Activated CD4-positive, alpha-beta T cell treated with anti-CD3 and anti-CD28 coated beads for 24 hours (primary cell): ENCODE results near the gene KMT5C.

ENCODE experiments used
- DNase-seq, 2 donors: peaks; one replicate each; pipeline ENCODE4 v3.0.0-alpha.2; 2020; ENCODE audit warnings: low read depth in 2 of 2

The KMT5C gene

GRCh38 chr19:55339105-55339888, at the start of gene KMT5C:
TSS of gene KMT5C (plus strand) at chr19:55339876. CDS start at chr19:55341937, 2,061 bp downstream.
- peak; percentile 100 for DNase-seq

DNA sequence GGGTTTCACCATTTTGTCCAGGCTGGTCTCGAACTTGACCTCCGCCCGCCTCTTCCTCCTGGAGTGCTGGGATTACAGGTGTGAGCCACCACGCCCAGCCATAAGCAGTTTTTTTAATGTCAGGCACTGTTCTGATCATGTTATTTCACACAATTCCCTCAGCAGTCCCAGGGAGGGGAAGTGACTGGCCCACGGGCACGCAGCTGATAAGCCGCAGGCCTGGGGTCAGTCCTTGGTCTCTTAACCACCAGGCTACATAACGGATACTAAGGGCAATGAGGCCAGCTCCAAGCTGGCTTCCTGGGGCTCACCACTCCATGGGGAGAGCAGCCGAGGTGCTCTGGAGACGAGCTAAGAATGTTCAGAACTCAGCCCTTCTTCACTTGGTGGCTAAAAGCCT, 42.4 kb upstream of the KMT5C start:
- no peak for DNase-seq

DNA sequence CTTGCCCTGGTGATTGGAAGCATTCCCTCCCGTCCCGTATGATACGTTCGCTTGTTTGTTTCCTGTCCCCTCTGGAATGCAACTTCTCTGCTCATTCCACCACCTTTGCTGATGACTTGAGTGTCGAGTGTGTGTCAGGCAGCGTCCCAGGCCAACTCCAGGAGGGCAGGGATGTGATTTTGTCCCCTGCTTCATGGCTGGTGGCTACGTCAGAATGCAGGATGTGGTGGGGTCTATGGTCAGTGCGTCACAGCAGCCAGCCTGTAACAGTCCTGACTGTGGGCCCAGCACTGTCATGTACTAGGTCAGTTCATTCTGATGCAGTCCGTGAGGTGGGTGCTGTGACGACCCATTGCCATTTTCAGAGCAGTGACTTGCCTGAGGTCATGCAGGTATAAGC, 39.7 kb upstream of the KMT5C start:
- no peak for DNase-seq

DNA sequence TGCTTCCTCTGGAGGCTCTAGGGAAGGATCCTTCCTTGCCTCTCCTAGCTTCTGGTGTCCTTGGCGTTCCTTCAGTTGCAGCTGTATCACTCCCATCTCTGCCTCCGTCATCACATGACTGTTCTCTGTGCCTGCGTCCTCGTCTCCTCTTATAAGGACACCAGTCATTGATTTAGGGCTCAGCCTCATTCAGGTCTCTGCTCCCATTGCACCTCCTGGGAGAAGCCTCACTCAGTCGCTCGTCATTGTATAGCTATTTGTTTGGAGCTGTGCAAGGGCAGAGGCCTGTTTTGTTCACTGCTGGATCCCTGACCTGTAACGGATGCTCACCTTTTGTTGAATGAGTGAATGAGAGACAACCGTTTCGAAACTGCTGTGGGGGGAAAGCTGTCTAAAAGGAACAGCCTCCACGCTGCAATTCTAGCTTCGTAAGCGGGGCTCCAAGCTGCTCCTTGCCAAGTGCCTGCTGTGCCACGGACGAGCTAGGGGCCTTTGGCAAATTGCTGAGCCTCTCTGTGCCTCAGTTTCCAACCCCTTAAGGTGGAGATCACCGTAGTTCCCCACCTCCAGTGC, 38.7 kb upstream of the KMT5C start:
- DNase-seq = no peak

DNA sequence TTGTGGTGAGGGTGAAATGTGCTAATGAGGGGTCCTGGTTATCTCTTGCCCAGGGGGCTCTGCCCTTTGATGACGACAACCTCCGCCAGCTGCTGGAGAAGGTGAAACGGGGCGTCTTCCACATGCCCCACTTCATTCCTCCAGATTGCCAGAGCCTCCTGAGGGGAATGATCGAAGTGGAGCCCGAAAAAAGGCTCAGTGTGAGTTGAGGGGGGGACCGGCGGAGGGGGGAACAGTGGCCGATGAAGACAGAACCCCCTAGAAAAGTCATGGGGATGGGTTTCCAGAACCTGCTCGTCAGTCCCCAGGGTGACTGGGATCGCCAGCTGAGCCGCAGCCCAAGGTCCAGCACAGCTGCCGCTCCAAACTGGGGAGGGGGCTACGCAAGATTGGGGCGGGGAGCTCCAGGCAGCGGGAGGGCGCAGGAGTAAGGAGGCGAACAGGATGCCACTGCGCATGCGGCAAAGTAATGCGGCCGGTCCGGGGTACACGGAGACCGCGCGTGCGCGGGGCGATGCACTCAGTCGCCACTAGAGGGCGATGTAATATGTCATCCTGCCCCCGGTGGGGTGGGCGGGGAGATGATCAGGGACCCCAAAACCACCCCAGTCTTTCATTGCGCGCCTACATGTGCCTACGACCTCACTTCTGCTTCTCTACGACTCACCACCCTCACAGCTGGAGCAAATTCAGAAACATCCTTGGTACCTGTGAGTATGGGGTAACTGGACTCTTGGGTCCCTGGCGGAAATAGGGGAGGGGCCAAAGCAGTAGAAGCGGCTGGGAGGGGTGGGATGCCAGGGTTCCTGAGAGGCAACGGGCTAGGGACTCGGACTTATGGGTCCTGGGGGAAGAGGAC, 38.0 kb upstream of the KMT5C start:
- DNase-seq = peak; percentile 97

- DNase-seq = no peak
These were observed 37.4 kb upstream of the KMT5C start for GRCh38 chr19:55302318-55302703.

DNA sequence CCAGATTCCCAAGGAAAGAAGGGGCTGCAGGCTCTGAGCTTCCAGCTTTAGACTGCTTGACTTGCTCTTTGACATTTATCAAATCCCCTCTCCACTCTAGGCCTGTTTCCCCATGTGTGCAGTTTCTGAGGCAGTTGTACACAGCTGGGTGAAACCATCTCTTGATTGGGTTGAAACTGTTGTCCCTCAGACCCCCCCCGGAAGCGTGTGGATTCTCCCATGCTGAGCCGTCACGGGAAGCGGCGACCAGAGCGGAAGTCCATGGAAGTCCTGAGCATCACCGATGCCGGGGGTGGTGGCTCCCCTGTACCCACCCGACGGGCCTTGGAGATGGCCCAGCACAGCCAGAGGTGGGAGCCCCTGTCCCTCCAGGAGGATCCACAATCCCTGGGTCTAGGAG, 36.2 kb upstream of the KMT5C start:
- no peak for DNase-seq

DNA sequence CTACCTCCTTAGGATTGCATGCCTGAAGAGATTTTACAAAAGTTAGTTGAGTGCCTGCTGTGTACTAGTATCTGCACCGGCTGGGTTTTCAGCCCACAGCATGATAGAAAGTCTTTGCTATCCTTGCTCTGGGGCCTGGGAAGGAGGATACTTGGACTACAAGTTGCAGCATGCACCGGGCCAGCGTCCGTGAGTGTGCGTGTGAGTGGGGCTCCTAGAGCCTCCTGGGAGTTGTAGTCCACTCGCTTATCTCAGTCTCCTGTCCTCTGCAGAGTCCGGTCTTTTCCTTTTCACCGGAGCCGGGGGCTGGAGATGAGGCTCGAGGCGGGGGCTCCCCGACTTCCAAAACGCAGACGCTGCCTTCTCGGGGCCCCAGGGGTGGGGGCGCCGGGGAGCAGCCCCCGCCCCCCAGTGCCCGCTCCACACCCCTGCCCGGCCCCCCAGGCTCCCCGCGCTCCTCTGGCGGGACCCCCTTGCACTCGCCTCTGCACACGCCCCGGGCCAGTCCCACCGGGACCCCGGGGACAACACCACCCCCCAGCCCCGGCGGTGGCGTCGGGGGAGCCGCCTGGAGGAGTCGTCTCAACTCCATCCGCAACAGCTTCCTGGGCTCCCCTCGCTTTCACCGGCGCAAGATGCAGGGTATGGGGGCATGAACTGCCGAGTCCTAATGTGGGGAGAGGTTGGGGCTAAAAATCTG, 35.2 kb upstream of the KMT5C start:
- DNase-seq = peak in 1 of 2 donors; percentile 25

DNA sequence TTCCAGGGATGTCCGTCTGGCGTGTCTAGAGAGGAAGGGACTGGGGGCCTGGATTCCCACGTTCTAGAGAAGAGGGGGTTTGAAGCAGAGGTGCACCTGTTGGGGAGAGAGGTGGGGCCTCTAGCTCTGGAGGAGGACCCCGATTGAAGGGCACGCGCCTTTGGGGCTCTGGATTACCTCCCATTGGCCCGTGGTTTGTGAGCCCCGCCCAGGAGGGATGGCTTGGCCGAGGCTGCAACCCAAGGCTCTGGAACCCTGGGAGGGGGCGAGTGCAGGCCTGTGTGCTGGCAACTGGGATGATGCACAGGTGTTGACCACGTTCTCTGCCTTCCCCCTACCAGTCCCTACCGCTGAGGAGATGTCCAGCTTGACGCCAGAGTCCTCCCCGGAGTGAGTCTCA, 34.7 kb upstream of the KMT5C start:
- no peak for DNase-seq

DNA sequence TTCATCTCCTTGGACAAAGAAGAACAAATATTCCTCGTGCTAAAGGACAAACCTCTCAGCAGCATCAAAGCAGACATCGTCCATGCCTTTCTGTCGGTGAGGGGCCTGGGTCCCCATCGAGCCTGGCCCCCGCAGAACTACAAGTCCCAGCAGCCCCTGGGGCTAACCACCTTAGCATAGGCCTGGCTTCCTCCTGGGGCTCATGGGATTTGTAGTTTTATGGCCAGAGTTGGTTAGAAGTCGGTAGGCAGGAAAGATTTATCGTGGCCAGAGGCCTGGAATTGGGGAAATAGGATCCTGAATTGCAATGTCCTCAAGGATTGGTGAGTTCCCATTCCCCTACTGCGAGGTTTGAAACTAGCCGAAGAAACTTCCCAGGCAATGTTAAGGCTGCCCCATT, 34.2 kb upstream of the KMT5C start:
- DNase-seq = peak; percentile 24 to 42

GRCh38 chr19:55305983-55306562, 33.6 kb upstream of the KMT5C start:
- no peak for DNase-seq

GRCh38 chr19:55306712-55307111, 33.0 kb upstream of the KMT5C start:
- DNase-seq = no peak

- no peak for DNase-seq
These were observed 31.4 kb upstream of the KMT5C start for GRCh38 chr19:55308281-55308680.

GRCh38 chr19:55309448-55309847, 30.2 kb upstream of the KMT5C start:
- DNase-seq = no peak

- no peak for DNase-seq
These were observed 29.2 kb upstream of the KMT5C start for GRCh38 chr19:55310498-55310897.

DNA sequence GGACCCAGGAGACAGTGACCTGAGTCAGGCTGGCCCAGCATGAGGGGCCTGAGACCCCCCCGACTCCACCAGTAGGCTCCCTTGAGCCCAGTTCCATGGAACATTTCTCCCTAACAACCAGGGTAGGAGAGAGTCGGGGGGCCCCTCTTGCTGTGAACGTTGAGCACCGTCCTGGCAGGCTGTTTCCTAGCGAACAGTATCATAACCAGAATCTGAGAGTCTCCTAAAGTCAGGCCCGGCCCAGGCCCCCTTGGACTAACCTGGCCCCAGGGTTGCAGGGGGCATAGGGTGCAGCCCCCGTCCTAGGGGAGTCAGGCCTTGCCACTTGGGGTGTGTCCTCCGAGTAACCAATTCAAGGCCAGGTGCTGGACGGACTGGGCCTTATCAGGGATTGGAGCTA, 28.3 kb upstream of the KMT5C start:
- no peak for DNase-seq

DNA sequence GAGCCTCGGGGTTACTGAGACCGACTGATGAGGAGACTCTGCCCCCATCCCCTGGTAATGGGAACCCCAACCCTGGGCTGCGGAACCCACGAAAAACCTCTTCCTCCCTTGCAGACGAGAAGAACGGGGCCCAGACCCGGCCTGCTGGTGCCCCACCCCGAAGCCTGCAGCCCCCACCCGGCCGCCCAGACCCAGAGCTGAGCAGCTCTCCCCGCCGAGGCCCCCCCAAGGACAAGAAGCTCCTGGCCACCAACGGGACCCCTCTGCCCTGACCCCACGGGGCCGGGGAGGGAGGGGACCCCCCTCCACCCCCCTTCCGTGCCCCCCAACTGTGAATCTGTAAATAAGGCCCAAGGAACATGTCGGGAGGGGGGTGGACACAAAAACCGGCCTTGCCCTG, 27.9 kb upstream of the KMT5C start:
- DNase-seq = no peak

DNA sequence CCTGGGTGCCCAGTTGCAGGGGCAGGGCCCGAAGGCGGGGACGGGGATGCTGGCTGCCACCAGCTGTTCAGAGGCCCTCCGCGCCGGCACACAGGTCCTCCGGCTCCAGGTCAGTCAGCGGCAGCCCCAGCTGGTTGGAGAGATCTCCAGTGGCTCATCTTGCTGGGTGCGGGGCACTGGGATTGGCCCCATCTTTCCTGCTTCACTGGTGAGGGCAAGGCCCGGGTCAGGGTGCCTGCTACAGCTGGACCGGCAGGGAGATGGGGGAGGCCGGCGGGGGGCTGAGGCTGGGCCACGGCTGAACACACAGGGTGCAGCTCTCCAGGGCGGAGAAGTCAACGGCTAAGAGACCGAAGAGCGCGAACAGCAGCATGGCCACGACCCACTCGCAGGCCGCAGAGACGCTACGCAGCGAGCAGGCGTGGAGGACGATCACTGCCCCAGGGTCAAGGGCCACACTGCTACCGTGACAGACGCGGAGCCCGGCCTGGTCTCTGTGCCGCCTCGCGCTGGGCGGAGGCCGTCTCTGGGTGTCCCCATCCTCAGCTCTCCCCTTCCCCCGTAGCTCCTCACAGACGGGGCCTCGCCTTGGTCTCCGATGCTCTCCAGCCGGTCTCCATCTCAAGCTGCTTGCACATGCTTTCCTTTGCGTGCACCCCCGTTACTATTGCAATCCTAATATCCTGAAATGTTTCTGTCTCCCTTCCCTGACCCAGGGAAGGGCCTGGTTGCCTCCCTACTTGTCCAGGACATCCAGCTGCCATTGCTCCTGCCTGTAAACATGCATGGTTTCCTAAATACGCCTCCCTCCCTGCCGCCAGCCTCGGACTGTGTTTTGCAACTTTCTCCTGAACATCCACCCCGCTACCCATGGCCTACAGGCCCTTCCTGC, 26.8 kb upstream of the KMT5C start:
- DNase-seq = no peak

DNA sequence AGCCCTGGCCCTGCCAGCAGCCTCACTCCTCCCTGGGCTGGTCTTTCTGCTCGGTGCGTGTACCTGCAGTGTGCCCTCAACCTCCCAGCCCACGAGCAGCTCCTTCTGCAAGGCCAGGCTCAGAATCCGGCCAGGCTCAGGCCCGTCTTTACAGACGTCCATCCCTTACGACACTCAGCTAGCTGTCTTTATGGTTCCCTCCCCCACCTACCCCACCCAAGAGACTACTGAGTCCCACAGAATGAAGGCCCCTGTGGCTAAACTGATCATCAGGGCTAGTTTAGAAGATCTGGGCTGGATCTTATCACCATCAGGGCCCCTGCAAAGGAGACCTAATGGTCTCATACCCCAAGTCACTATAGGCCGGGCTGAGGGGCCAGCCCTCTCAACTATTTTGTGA, 25.3 kb upstream of the KMT5C start:
- DNase-seq = no peak

- DNase-seq = no peak
These were observed 23.6 kb upstream of the KMT5C start for GRCh38 chr19:55315956-55316525.
